ENCODE results near the gene CA12.

GRCh38 chr15:63370764-63371163 lies 10.9 kb downstream of the CA12 start:
- TF ChIP-seq POLR2A (IDR thresholded peaks at IDR 0.05) (no peak), CTCF (IDR thresholded peaks at IDR 0.05) (no peak)

Measured in esophagus squamous epithelium (tissue), 4 donors.